HG03103 (cell line): ENCODE measurements around the gene NTN4.
"Not testable (repeated sequence)": the region's sequence is repeated elsewhere in the genome, so short reads cannot be mapped to it uniquely, and the experiment has no call there.

ENCODE experiments used
- ATAC-seq: cut with Tn5 transposase; IDR thresholded peaks from one replicate; pipeline ENCODE4 v1.9.1; 2021; ENCODE audit warnings: low read depth; ENCODE audit not compliant: unreplicated experiment

The NTN4 gene

DNA sequence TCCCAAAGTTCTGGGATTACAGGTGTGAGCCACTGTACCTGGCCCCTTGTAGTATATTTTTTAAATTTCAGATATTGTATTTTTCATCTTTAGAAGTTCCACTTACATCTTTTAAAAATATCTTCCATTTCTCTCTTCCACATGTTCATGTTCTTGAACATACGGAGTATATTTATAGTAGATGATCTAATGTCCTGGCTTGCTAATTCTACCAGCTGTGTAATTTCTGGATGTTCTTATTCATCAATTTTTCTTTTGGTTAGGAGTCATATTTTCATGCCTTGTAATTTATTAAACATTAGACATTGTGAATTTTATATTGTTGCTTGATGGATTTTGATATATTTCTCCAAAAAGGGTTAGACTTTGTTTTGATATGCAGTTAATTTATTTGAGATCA lies 30.8 kb downstream of the NTN4 start:
- ATAC-seq = no peak

DNA sequence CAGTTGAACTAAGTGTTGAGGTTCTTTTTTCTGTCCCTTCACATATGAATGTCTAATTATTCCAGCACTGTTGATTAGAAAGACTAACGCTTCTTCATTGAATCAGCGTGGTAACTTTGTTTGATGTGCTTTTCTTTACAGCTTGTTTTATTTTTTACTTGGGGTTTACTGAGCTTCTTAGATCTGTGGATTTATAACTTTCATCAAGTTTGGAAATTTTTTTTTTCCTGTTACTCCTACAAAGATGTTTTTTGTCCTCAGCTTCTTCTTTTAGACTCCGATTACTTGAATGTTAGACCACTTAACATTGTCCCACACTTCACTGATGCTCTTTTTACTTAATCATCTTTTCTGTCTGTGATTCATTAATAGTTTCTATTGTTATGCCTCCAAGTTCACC lies 31.5 kb downstream of the NTN4 start:
- no peak for ATAC-seq

DNA sequence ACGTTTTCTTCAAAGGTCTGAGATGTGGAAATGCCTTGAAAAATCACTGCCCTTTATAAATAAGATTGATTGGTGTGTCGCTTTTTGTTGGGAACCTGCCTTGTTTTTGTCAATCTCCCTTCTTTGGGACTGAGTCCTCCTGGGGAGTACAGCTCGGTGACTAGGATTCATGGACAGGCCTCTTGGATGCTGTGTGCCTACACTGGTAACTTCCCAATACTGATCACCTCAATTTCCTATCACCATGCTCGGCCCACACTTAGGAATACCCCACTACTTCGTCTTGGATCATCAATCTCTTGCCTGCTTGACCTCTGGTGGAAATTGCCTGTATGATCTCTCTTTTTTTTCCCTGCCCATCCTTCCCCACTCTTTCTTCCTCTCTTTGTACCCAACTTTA lies 34.2 kb downstream of the NTN4 start:
- ATAC-seq = no peak

DNA sequence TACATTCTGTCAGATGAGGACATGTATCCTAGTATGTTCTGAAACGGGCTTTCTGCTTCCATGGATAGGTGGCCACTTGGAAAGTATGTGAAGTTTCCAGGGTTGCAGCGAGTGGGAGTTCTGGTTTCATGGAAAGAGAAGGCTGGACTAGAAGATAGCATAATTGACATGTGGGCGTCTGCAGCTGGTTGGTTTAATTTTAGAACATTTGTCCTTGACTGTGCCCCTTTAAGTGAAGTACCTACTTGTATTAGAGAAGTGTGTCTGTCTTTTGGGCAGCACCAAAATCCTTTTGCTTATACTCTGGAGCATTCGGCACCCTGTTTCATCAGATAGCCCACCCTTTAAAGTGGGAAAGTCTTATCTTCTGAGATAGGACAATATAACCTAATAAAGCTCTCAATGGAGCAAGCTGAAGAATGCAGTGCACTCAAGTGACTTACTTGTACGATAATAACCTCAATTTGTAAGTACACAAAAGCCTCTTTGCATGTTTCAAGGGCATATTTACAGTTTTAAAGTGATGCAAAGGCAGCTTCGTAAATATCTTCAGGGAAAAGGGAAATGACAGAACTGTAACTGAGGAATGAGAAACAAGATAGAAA lies 35.2 kb downstream of the NTN4 start:
- no peak for ATAC-seq

DNA sequence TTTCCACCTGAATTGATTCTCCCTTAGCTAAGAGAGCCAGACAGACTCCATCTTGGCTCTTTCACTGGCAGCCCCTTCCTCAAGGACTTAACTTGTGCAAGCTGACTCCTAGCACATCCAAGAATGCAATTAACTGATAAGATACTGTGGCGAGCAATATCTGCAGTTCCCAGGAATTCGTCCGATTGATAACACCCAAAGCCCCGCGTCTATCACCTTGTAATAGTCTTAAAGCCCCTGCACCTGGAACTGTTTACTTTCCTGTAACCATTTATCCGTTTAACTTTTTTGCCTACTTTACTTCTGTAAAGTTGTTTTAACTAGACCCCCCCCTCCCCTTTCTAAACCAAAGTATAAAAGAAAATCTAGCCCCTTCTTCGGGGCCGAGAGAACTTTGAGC lies 44.5 kb downstream of the NTN4 start:
- ATAC-seq = not testable (repeated sequence)

DNA sequence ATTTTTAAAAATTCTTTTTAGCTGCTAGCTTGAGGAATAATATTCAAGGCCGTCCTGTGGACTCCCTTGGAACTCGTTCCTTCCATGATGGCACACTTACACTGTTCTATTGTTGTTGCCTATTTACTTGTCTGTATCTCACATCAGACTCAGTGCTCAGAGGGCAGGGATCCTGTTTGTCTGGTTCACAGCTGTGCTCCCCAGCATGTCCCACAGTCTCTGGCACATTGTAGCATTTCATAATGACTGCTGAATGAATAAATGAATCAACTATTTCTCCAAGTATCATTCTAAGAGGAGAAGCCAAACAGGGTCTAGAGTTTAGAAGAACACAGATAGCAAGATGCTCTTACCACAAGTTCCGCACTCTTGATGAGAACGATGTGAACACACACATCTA lies 48.0 kb downstream of the NTN4 start:
- no peak for ATAC-seq

DNA sequence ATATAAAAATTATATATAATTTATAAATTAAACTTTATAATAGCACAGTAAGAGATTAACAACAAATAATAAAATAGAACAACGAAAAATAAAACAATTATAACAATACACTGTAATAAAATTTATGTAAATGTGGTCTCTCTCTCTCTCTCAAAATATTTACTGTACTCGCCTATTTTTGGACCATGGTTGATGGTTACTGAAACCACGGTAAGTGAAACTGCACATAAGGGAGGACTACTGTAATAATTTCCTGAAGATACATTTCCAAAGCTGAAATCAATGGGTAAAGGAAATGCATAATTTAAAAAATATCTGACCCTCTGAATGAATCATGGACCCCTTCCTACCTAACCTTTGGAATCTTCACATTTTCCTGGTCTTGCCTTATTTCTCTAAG lies 48.9 kb downstream of the NTN4 start:
- no peak for ATAC-seq

DNA sequence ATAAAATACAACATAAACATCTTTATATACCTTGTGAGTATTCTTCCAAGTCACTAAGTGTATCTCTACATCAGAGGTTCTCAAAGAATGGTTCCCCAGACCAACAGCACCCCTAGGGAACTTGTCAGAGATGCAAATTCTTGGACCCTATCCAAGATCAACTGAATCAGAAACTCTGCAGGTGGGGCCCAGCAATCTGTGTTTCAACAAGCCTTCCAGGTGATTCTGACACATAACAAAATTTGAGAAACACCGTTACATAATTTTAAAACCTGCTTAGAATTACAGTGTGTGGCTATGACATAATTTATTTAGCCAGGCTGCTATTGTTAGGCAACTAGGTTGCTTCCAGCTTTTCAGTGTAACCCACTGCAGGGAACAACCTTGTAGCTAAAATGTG lies 49.8 kb downstream of the NTN4 start:
- no peak for ATAC-seq

DNA sequence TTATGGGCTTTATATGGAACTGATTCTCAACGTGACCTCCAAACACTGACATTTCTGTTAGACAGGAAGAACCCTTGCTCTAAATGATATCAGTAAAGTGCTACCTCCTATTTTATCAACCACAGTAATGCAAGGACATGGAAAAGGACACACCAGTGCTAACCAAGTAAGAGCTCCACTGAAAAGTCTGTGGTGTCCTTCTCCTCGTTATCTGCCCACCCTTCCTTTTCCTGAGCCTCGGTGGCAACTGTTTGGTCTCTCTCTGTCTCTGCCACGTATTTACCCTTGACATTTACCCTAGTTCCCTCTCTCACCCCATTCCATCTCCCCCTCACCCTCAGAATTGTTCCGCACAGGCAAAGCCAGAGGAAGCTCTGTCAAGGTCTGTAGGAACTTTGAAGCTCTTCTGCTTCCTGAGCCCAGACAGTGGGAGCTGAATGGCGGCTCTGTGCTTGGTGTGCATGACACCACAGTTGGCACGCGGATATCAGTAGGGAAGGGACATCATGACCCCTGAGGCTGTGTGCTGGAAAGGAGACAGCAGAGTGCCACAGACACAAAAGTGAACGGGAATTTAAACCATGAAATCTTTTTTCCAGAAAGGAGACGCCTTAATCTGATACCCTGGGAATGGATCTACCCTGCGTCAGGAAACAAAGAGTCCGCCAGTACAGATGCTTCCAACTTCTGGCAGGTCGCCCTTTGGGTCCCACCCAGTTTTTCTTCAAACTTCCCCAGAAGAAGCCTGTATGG lies 50.8 kb downstream of the NTN4 start:
- no peak for ATAC-seq

DNA sequence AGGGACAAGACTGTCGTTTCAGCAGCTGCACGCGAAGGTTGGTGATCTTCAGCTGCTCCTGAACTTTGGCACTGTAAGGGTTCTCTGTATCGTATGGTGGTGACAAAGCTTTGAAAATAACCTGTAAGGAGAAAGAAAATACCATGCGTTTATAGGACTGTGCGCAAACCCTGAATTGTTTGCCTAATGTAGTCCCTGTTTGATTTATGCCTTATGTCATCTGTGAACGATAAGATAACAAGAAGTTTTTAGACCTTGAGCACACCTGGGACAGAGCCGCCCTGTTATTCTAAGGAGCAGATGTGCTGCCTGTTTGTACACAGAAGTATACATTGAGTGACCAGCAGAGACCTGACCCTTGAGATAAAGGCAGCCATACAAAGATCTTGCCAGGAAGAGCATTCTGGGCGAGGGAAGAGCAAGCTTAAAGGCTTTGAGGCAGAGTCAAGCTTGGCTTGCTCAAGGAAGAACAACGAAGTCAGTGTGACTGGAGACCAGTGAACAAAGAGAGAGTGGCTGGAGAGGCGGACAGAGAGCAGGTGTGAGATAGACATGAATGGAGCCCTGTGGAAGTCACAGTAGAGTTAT lies 52.4 kb downstream of the NTN4 start:
- ATAC-seq = no peak

DNA sequence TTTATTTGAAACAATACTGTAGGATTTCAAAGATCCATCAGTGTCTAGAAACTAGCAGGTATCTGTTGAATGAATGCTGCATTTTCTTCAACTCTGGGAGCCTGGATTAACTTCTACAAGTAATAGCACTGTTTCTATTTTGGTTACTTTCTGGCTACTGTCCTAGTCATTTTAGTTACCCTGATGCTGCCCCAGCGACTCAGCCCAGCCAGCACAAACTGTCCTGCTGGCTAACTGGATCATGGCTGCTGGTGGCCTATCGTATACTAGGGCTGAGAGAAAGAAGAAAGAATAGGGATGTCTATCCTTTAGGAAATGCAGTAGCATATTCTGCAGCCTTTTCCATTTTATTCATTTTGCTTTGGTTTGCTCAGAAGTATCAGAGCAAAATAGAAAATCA lies 53.9 kb downstream of the NTN4 start:
- no peak for ATAC-seq

DNA sequence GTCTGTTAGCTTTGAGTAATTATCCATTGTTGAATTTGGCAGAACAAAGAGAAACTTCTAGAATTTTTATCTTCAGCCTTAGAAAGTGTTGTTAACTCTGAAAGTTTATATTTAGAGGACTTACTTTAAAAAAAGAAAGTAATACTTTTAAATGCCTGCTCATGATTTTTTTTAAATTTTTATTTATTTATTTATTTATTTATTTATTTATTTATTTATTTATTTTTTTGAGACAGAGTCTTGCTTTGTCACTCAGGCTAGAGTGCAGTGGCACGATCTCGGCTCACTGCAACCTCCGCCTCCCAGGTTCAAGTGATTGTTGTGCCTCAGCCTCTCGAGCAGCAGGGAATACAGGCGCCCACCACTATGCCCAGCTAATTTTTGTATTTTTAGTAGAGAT lies 54.8 kb downstream of the NTN4 start:
- ATAC-seq = not testable (repeated sequence)

DNA sequence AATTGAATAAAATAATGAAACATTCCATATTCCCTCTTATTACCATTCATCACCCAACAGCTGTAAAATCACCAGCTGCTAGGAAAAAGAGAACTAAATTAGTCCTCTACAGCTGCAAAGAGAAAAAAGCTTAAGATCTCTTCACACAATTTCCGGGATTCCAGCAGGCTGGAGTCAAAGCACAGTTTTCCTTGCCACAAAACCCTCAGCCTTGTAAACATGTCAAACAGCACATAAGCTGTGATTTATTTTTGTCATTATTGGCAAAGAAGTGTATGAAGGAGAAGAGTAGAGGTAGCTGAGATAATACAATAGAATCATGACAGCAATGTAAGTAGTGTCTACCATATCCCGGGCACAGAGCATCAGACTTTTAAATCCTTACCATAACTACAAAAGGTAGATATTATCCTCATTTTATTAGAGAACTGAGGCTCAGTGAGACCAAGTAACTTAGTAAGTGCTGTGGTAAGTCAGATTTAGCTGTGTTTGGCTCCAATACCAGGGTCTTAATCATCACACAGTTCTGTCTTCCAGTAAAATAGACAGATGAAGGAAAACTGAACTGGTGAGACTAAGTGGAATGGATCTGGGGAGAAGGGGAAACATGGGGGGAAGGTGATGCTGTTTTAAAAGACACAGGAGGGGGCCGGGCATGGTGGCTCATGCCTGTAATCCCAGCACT lies 57.3 kb downstream of the NTN4 start:
- no peak for ATAC-seq

DNA sequence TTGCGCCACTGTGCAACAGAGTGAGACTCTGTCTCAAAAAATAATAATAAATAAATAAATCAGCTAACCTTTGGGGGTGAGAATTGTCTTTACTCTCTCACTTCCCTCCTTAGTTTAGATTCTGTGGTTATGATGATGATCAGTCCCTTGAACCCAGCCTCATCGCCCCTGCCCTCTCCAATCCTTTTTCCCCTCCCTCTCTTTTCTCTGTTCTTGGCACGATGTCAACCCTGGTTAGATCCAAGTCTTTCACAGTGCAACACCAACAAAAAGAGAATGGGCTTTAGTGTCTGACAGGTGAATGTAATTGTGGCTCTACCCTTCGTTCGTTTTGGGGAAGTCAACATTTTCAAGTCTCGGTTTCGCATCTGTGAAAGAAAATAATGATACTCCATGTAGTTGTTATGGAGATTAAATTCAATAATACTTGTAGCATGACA lies 59.0 kb downstream of the NTN4 start:
- peak; percentile 73 for ATAC-seq

DNA sequence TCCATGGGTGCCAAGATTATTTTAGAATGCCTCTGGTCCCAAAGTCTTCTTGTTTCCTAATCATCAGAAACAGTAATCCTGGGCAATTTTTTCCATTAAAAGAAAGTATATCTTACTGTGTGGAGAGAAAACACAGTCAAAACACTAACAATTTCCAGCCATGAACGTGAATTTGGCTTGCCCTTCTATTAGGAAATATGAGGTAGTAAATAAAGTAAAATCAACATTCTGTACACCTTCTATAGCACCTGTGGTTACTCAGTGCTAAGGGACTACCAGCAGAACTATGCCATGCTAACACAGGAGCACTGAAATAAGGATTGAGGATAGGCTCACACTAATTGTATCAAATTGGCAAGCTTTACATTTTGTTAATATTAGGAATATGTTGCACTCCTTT lies 60.1 kb downstream of the NTN4 start:
- no peak for ATAC-seq

DNA sequence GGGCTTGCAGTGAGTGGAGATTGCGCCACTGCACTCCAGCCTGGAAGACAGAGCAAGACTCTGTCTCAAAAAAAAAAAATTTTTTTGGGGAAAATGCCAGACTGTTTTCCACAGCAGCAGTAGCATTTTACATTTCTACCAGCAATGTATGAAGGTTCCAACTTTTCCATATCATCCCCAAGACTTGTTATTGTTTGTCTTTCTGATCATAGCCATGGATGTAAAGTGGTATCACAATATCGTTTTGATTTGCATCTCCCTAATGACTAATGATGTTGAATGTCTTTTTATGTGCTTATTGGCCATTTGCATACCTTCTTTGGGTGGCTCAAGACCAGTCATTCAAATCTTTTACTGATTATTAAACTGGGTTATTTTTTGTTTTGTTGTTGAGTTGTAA lies 63.7 kb downstream of the NTN4 start:
- no peak for ATAC-seq

DNA sequence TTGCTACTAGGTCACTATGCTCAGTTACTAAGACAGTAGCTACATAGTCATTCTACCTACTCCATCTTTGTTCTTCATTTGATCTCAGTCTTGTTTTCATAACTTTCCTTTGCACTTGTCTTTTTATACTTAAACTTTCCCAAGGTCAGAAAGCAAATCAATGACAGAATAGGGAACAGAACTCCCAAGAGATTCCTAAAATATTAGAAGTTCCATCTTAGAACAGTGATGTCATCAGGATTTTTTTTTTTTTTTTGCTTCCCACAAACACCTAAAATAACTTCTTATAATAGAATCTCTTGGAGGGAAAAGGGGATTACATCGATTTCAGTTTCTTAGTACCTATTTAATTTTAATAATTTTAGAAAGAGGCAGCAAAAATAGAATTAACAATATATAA lies 65.8 kb downstream of the NTN4 start:
- ATAC-seq = no peak

DNA sequence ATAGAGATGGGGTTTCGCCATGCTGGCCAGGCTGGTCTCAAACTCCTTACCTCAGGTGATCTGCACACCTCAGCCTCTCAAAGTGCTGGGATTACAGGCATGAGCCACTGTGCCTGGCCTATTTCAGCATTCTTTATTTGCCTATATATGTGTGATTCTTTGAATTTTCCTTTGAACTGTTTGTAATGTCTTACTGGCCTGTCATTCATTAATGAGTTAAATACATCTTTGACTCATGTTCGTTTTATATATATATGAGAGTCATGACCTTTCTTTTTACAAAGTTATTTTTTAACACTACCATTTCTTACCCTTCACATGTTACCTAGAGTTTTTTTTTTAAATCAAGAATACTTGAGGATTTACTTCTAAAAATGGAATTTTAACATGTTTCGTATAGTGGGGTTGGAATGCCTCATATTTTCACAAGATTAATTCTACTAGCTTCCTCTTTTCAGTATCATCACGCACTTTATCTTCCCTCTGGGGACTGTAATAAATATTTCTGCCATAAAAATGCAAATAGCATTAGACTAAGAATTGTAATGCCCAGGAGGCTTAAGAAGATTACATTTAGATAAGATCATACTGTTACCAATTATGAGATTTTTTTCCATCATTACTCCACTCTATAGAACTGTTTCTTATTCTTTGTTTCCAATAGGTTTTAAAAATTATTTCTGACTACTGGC lies 66.7 kb downstream of the NTN4 start:
- ATAC-seq = no peak

DNA sequence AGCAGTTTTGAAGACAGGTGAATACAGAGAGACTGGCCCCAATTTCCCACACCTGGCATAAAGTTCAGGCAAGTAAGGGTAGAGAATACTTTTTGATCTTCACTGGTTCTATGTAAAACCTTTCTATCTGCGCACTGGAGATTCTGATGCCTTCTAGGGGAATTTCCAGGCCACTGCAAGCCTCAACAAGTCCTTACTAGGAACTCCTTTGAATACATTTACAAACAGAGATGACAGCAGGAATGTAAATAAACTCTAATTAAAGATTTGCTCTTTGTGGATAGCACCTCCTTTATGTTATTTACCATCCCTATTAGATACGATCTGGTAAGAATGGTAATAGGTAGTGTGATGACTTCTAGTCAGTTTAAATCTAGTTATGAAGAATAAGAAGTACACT lies 69.2 kb downstream of the NTN4 start:
- ATAC-seq = no peak

DNA sequence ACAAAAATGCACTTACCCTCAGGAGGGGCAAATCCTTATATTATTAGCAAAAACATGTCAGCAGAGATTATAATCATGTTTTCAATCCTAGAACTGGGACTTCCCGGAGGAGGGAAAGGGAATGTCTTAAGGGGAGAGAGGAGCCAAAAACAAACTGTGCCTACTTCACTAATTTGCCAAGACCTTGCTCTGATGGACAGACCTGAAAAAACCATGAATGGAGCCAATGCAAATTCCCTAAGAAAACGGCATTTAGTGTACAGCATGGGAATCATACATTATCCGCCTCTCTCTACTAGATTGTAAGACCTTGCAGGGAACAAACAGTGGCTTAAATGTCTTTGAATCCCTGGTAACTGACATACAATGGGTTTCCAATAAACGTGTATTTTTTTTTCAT lies 70.4 kb downstream of the NTN4 start:
- ATAC-seq = no peak

DNA sequence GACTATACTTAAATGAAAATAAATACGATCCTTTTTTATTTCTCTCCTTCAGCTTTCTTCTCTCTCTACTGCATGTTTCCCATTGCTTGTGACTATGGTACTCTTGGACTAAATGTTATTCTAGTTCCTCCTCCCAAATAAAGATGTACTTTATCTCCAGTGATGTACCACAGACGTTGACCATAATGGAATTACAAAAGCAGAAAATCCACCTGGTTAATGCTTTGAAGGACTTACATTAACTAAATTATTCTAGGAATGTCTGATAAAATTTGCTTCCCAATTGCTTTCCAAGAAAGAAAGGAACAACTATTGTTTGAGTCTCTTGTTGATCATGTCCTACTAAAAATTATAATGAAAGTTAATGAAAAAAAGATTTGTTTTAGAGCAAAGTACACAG lies 71.8 kb downstream of the NTN4 start:
- no peak for ATAC-seq
